Measurements from ENCODE around the gene STARD3. TPM values are rescaled to one million over a fixed set of nuclear protein-coding genes. Genes with fewer than 3 reads are reported as not detected.

STARD3 gene
- total and polyA plus RNA-seq, 9 of the 15 experiments (the other 6 are each of a cell fraction or from before 2014, with no cell fraction given), result 0.63 to 87.0 (median 46.0) TPM

DNA sequence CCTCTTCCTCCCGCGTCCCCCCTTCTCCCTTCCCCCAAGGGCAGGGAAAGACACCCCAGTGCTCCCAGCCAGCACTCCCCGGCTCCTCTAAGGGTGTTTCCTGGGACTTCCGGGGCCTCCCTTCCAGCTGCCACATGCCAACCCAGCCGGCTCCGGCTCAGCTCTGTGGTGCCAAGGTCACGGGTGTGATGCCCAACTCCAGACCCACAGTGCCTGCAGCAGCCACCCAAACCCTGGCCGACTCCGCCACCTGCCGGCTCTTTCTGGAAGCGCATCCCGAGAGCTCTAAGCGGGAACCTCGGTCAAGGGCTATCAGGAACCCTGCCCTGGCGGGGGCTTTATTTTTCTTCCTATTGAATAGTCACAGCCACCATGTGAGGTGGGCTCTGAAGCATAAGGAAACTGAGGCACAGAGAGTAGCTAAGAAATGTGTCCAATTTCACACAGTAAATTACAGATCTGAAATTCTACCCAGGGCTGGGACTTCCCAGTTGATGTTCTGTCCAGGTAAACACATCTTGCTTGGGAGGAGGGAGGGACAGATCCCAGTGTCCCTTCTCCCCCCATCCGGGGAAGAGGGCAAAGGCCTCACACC is 13.5 kb upstream of the STARD3 start (continued):
- TF ChIP-seq KLF10 (CRISPR knock-in tag; IDR thresholded peaks at IDR 0.05), result no peak
- TF ChIP-seq EP400 (IDR thresholded peaks at IDR 0.05), result no peak
- no peak for TF ChIP-seq NFE2 (IDR thresholded peaks at IDR 0.05; ENCODE audit: low read depth)

DNA sequence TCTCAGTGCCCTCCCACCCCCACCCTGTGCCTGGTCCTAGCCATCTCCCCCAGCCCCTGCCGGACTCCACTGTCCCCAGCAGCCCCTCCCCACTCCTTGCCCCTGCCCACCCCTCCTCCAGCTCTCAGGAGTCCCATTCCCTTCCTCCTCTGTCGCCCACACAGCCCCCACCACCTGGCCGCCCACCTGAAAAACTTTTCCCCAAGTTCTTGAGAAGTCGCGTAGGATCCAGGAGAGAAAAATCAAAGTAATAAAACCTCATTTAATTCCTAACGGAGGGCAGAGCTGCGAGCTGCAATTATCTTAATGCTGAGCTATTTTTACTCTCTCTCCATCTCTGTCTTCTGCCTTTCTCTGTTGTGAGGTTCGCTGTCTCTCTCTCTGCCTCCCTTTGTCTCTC is 12.6 kb upstream of the STARD3 start:
- no peaks in the 10 kb centered on the region for H3K9me1 ChIP-seq (ENCODE audit: control insufficient read depth, insufficient read depth, low read length)
- TF ChIP-seq ZNF507 (tag; conservative IDR thresholded peaks at IDR 0.05) (no peak), RERE (CRISPR knock-in tag; IDR thresholded peaks at IDR 0.05; ENCODE audit: borderline replicate concordance) (no peak)
- no peak overlapping the region for H2AFZ ChIP-seq (ENCODE audit: low read depth, low read length)
- DNase-seq (ENCODE audit: extremely low read depth in 1 of 4, low spot score in 3 of 4) (no peak), ATAC-seq (no peak), FAIRE-seq (no peak)
- H3K27ac ChIP-seq (ENCODE audit: extremely low read depth, low read depth, low read length), result no peak overlapping the region
- BruUV-seq (replicated peaks), result no TSS peak
- H4K20me1 ChIP-seq (replicated peaks; ENCODE audit: control insufficient read depth, insufficient read depth, low read length), result no peaks in the 10 kb centered on the region
- H3K4me2 ChIP-seq (ENCODE audit: insufficient read depth, low read length), result no peak overlapping the region
- H3K79me2 ChIP-seq (ENCODE audit: control insufficient read depth, insufficient read depth, low read length), result no peaks in the 10 kb centered on the region
- CTCF ChIA-PET (ENCODE audit: low intra/inter-chr PET ratio), result interaction anchor here (0.6 to 5.2 kb wide), 6 partner anchors 30 to 407 kb away, joined by 3 to 131 read pairs (median 36); partner anchors contain the start of gene PNMT
- POLR2A ChIA-PET, result interaction anchor here (0.6 to 1.9 kb wide), 4 partner anchors 10 to 211 kb away, joined by 3 to 4 read pairs (median 4); no protein-coding TSS in a partner anchor
- intact Hi-C loops (cut with micrococcal nuclease), result no loop called here
- in situ Hi-C loops (cut with MboI), result loop anchor here (5.0 kb wide), 2 partner anchors 48 to 133 kb away; no protein-coding TSS in a partner anchor
- H3K4me1 ChIP-seq (replicated peaks in 1 of 2; ENCODE audit: control insufficient read depth in 2 of 2, insufficient read depth in 2 of 2, low read length in 2 of 2), result peaks cover 3 to 44% of the 10 kb centered on the region in 2 experiments; a peak in 2 of 5 replicates
- H3K4me3 ChIP-seq, result no peak overlapping the region
- WGBS (ENCODE audit: insufficient coverage, low coverage, missing lambda C conversion rate), result 46% methylated on average over 8 of the region's 8 CpGs
- no peak overlapping the region for H3K9ac ChIP-seq (ENCODE audit: insufficient read depth in 1 of 2, low read depth in 2 of 2, low read length in 2 of 2)
- H3K9me3 ChIP-seq (replicated peaks; ENCODE audit: control insufficient read depth, insufficient read depth, low read depth, low read length), result no peaks in the 10 kb centered on the region
- peaks cover 0 to 17% of the 10 kb centered on the region in 2 experiments; a peak in 2 of 5 replicates for H3K27me3 ChIP-seq (ENCODE audit: control insufficient read depth in 2 of 2, insufficient read depth in 2 of 2, low read length in 2 of 2)
- H3K36me3 ChIP-seq (ENCODE audit: control insufficient read depth, insufficient read depth, low read length), result no peaks in the 10 kb centered on the region
